ENCODE data around the gene EHF.
"Not testable (repeated sequence)": the region's sequence is repeated elsewhere in the genome, so short reads cannot be mapped to it uniquely, and the experiment has no call there.

Gene EHF

DNA sequence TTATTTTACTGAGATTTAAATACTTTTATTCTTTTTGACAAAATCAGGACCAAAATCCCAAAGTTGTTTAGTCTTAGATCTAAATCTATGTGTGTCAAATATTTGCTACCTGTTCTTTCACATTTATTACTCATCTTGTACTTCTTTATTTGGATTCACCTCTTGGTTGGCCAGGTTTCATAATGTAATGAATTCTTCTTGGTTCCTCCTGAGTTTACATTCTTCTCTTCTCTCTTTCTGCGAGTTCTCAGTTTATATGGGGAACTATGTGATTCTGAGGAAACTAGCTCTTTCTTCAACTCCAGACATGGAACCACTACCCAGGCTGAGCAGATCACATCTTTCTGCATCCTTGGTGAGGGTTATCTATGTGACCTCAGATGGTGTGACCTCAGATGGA lies 50.2 kb downstream of the EHF start:
- DNase-seq = no peak

GRCh38 chr11:34671946-34672345 lies 51.1 kb downstream of the EHF start:
- no peak for DNase-seq

DNA sequence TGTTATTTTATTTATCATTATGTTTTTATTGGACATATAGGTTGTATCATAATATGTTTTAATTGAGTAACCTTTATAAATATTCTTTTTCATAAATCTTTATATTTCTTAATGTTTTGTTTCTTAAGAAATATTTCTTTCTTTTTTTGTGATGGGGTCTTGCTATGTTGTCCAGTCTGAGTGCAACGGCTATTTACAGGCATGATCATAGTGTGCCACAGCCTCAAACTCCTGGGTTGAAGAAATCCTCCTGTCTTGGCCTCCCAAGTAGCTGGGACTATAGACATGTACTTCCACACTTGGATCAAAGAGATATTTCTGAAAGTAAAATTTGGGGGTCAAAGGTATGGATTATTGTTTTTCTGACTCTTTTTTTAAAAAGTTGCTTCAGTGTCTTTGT lies 53.1 kb downstream of the EHF start:
- DNase-seq = no peak

- DNase-seq = no peak
Measured at GRCh38 chr11:34676227-34676626, 55.3 kb downstream of the EHF start.

DNA sequence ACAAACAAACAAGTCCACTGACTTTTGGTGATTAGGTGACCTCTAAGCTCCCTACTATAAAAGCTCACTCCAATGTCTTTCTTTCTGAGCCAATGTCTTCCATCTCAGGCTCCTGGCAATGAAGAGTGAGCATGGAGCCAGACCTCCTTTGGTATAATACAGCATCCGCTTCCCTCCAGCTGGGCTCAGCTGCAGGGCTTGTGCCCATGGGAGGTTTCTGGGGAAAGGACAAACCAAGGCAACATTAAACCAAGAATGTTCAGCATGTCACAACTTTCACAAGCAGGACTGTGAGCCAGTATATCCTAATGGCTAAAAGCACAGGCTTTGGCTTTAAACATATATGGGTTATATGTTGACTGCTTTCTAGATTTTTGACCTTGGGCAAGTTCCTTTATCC lies 58.8 kb downstream of the EHF start:
- DNase-seq = no peak

DNA sequence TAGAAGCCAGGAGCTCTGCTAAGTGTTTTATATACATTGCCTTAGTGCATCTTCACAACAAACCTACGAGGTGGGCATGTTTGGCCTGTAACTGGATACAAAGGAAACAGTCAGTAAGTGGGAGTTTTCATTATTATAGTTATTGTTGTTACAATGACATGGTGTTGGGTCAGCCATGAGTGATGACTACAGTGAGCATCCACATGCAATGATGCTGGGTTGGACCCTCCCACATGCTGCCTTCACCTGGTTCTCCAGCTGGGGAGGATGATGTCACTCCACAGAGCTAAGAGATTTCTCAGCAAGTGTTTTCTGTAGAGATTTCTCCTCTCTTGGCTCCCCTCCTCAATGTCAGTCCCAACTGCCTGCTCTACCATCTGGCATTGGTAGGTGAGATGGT lies 59.3 kb downstream of the EHF start:
- no peak for DNase-seq

- DNase-seq = no peak
Measured at GRCh38 chr11:34680918-34681586, 60.2 kb downstream of the EHF start.

DNA sequence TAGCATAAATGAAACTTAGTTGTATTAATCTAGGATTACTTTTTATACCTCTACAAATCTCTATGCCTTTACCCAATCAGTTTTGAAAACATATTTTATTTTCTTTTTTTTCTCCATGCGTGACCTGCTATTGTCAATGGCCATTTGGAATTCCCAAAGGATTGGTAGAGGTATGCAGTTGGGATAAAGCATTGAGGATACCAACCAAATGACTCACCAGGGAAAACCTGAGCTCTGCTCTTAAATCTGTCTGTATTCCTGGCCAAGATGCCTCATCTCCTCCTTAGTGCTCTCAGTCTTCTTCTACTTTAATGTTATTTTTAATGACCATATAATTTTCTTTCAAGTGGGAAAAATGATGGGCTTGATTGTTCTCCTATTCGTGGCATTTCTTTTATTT lies 61.9 kb downstream of the EHF start:
- DNase-seq = no peak

- DNase-seq = no peak
Measured at GRCh38 chr11:34683396-34683795, 62.5 kb downstream of the EHF start.

DNA sequence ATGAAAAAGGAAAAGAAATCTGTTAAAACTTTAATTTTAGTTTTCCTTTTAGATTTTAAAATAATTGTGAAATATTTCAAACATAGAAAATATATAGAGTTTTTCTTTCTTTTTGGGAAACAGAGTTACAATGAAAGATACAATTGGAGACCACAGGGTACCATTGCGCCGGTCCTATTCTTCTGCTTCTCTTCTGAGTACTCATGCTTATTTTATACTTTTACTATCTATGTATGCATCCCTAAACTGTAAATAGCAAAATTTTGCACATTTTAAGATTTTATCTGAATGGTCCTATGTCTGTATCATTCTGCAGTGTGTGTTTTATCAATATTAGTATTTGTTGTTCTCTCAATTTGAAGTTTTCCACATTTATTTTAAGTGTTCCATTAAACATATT lies 65.0 kb downstream of the EHF start:
- DNase-seq = no peak

DNA sequence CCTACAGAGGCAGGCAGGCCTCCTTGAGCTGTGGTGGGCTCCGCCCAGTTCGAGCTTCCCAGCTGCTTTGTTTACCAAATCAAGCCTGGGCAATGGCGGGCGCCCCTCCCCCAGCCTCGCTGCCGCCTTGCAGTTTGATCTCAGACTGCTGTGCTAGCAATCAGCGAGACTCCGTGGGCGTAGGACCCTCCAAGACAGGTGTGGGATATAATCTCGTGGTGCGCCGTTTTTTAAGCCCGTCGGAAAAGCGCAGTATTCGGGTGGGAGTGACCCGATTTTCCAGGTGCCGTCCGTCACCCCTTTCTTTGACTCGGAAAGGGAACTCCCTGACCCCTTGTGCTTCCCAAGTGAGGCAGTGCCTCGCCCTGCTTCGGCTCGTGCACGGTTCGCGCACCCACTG lies 71.4 kb downstream of the EHF start:
- DNase-seq = not testable (repeated sequence)

DNA sequence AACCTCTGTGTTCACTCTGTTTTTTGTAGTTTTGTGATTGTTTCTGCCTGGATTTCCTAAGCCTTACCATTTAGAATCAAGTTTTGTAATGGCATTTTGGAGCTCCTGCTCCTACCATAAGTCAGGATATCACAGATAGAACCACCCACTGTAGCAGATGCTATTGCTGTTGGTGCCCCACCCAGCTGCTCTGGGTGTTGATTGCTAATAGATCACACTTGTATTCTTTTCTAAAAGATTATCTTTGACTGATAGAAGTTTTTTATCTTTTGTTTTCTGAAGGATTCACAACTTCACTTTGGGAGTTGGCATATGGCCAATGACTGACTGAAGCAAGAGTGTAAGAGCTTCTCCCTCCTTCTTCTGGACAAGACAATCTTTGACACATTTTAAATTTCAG lies 76.0 kb downstream of the EHF start:
- DNase-seq = no peak

- no peak for DNase-seq
Measured at GRCh38 chr11:34706709-34707461, 86.0 kb downstream of the EHF start.

GRCh38 chr11:34707462-34707840 lies 86.6 kb downstream of the EHF start:
- peak in 1 of 2 donors; percentile 9 for DNase-seq

Measured in CD4-positive, alpha-beta T cell treated with Interleukin-4 for 1 hour (primary cell).